Rectal smooth muscle tissue (tissue), 1 donor: ENCODE results near the gene AMIGO1.
A peak's percentile ranks its signal among the peaks of the same experiment; 100 is the strongest.

Experiments used
- H3K27ac ChIP-seq: one replicate; pipeline ENCODE4 v1.7.0; 2013; ENCODE audit warnings: low read depth, low read length, inconsistent platforms
- H3K27me3 ChIP-seq: one replicate; pipeline ENCODE4 v1.7.0; 2013; ENCODE audit warnings: low read length; ENCODE audit not compliant: control insufficient read depth, insufficient read depth
- H3K36me3 ChIP-seq: one replicate; pipeline ENCODE4 v1.7.0; 2013; ENCODE audit warnings: low read length; ENCODE audit not compliant: control insufficient read depth, insufficient read depth
- H3K4me1 ChIP-seq: one replicate; pipeline ENCODE4 v1.7.0; 2013; ENCODE audit warnings: low read length; ENCODE audit not compliant: control insufficient read depth, insufficient read depth
- H3K4me3 ChIP-seq: one replicate; pipeline ENCODE4 v1.7.0; 2013; ENCODE audit warnings: low read length
- H3K9ac ChIP-seq: one replicate; pipeline ENCODE4 v1.7.0; 2013; ENCODE audit warnings: low read length

AMIGO1 gene

DNA sequence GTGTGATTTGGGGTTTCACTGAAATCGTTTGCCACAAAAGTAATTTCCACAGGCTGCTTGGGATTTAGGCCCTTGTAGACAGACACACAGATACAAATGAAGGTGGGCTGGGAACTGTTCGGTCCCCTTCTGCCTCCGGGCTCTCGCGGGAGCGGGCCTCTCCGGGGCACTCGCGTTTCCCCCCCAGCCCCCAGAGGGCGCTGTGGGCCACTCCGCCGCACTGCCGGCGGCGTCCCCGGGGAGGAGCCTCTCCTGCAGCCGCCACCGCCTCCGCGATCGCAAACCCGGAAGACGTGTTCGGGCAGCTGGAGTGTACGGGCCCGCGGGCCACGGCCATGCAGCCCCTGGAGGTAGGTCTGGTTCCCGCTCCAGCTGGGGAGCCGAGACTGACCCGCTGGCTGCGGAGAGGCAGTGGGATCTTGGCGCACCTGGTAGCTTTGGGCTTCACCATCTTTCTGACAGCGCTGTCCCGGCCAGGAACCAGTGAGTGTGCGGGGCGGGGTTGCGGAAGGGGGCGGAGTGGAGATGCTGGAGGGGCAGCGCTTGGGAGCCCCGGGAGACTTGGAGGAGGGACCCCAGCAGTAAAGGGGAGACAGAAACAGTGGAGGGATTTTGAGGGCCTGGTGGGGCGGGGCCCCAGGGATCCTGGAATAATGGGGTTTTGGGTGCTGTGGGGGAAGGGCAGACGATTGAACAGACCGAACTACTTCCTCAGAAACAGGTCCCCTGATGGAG lies 15.6 kb downstream of the AMIGO1 start, which contains the start of gene CYB561D1:
TSS of gene CYB561D1 (plus strand) at position 290 of the 735 bp plus-strand sequence. CDS start at position 336, 46 bp downstream.
- Histone ChIP-seq H3K36me3 (peaks cover 10% of the 10 kb centered on the region), H3K27me3 (no peaks in the 10 kb centered on the region), H3K9ac (no peak within 1 kb of the TSS), H3K4me1 (peaks cover 6% of the 10 kb centered on the region), H3K27ac (peak within 1 kb of the TSS; percentile 57), H3K4me3 (peak within 1 kb of the TSS; percentile 84)

DNA sequence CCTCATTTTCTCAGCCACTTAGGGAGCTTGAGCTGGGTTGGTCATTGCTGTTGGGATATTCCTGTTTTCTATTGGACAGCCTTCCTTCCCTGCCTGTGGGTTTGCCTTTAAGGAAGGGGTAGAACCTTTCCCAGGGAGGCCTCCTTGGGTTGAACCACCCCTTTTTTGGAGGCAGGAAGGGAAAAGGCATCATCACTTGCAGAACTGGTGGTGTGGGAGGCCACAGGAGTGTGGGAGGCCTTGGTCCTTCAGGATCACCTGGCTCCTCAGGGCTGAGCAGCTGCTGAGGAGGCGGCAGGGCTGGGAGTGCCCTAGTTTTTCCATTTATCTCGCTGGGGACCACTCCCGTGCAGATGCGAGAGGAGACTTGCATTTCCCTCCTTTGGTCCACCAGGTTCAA lies 16.3 kb downstream of the AMIGO1 start:
- H3K4me3 ChIP-seq: no peak overlapping the region
- H3K27me3 ChIP-seq: no peaks in the 10 kb centered on the region
- peak overlapping the region; percentile 57 for H3K27ac ChIP-seq
- no peak overlapping the region for H3K9ac ChIP-seq
- peaks cover 6% of the 10 kb centered on the region for H3K4me1 ChIP-seq
- H3K36me3 ChIP-seq: peaks cover 10% of the 10 kb centered on the region

DNA sequence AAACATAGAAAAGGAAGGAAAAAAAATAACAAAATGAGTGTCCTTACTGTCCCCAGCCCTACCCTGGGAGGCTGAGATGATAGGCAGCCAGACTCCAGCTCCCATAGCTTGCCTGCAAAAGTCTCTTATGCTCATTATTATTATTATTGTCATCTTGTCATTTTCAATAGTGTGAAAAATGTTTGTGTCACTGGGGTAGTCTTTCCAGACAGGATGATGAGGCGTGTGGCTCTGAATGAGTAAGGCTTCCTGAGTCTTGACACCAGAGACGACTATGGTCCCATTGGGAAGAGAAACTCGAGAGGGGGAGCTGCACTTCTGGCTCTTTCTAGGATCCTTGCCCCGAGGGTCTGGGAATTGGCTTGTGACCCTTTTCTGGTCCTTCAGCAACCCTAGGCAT lies 16.7 kb downstream of the AMIGO1 start:
- no peak overlapping the region for H3K9ac ChIP-seq
- peaks cover 10% of the 10 kb centered on the region for H3K36me3 ChIP-seq
- no peak overlapping the region for H3K4me3 ChIP-seq
- peaks cover 6% of the 10 kb centered on the region for H3K4me1 ChIP-seq
- H3K27me3 ChIP-seq: no peaks in the 10 kb centered on the region
- H3K27ac ChIP-seq: no peak overlapping the region

DNA sequence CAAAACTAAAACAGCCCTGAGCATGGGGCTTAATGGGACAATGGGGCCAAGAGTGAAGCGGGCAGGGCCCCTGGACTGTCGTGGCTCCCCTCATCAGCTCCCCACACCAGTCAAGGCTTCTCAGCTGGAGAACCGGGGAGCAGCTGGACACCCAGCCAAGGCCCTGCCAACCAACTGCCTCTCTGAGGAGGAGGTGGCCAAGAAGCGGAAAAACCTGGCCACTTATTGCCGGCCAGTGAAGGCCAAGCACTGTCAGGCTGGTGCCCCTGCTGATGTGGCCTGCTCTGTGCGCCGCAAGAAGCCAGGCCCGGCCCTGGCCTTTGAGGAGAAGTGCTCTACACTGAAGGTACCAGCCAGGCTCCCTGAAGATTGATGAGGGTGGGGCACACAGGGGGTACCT lies 18.2 kb downstream of the AMIGO1 start:
- H3K4me3 ChIP-seq: no peak overlapping the region
- H3K27me3 ChIP-seq: no peaks in the 10 kb centered on the region
- no peak overlapping the region for H3K9ac ChIP-seq
- H3K4me1 ChIP-seq: peaks cover 6% of the 10 kb centered on the region
- no peak overlapping the region for H3K27ac ChIP-seq
- H3K36me3 ChIP-seq: peaks cover 4% of the 10 kb centered on the region

DNA sequence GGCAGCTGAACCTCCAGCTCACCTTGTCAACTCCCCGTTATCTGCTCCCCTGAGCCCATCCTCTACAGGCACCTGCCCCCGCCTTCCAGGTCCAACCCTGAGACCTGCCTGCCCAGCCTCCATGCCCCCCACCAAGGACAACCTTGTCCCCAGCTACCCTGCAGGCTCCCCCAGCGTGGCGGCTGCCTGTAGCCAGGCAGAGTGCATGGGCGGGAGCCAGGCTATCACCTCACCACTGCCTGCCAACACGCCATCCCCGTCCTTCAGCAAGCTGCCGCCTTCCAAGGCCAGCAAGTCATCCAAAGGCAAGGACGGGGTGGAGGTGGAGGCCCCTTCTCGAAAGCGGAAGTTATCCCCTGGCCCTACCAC lies 18.6 kb downstream of the AMIGO1 start:
- no peak overlapping the region for H3K27ac ChIP-seq
- H3K27me3 ChIP-seq: no peaks in the 10 kb centered on the region
- H3K9ac ChIP-seq: no peak overlapping the region
- H3K36me3 ChIP-seq: peaks cover 2% of the 10 kb centered on the region
- no peak overlapping the region for H3K4me3 ChIP-seq
- peaks cover 6% of the 10 kb centered on the region for H3K4me1 ChIP-seq

DNA sequence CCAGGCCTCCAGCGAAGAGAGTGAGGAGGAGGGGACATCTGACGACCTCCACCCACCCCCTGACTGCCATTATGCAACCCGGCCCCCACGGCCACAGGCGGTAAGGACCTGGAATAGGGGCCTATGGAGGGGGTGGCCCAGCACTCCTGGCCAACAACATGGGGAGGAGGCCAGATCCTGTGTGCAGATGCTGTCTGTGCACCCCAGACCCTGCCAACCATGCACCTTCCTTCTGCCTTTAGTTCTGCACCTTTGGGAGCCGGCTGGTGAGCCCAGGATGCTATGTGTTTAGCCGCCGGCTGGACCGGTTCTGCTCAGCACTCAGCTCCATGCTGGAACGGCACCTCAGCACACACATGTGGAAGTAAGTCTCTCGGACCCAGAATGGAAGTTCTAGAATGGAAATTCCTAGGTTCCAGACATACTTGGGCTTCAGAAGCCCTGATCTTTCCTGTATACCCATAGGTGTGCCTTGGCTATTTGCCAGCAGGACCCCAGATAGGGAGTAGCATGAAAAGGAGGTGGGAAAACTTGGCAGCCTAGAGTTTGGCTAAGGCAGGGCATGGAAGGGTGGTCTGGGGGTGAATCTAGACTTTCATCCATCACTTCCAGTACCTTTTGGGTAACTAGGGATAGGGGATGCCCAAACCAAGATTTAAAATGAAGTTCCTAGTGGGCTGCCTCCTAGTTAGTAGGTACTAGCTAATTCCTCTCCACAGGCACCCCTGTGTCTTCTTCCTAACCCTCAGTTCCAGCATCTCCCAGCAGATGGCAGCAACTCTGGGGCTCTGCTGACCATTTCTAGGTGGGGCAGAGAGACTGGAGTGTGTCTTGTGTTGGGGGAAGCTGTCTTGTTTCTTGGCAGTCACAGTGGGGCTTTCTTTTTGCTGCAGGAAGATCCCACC lies 19.2 kb downstream of the AMIGO1 start:
- Histone ChIP-seq H3K4me1 (peaks cover 6% of the 10 kb centered on the region), H3K27ac (no peak overlapping the region), H3K9ac (no peak overlapping the region), H3K36me3 (no peaks in the 10 kb centered on the region), H3K4me3 (no peak overlapping the region), H3K27me3 (no peaks in the 10 kb centered on the region)

DNA sequence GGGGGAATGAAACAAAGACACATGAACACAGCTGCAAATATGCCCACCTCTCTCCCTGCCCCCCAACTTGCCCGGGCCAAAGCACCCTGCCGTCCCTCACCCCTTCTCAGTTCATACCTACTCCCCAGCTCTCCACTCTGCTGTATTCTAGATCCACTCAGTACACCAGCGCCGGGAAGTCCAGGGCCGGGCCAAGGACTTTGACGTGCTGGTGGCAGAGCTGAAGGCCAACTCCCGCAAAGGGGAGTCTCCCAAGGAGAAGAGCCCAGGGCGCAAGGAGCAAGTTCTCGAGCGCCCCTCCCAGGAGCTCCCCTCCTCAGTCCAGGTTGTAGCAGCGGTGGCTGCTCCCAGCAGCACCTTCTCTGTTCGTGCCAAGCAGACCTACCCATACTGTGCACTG lies 20.8 kb downstream of the AMIGO1 start:
- H3K27ac ChIP-seq: no peak overlapping the region
- no peak overlapping the region for H3K9ac ChIP-seq
- peaks cover 9% of the 10 kb centered on the region for H3K4me1 ChIP-seq
- H3K4me3 ChIP-seq: no peak overlapping the region
- no peaks in the 10 kb centered on the region for H3K36me3 ChIP-seq
- no peaks in the 10 kb centered on the region for H3K27me3 ChIP-seq

DNA sequence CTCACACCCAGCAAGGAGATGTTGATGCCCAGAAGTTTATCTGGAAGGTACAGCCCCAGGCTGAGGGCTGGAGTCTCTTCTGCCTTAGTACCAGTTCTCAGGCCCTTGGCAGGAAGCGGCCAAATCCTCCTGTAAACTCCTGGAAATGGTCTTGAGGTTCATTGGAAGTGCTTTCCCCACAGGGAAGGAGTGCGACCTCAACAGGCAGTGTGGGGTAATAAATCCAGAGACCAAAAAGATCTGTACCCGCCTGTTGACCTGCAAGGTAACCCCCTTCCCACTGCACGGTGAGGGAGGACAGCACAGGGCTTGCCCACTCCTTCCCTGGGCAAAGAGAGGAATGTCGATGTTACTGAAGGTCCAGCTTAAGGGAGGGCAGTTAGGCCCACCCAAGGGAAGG lies 21.3 kb downstream of the AMIGO1 start:
- H3K36me3 ChIP-seq: no peaks in the 10 kb centered on the region
- H3K4me3 ChIP-seq: no peak overlapping the region
- no peak overlapping the region for H3K9ac ChIP-seq
- peaks cover 6% of the 10 kb centered on the region for H3K4me1 ChIP-seq
- H3K27ac ChIP-seq: no peak overlapping the region
- H3K27me3 ChIP-seq: no peaks in the 10 kb centered on the region

DNA sequence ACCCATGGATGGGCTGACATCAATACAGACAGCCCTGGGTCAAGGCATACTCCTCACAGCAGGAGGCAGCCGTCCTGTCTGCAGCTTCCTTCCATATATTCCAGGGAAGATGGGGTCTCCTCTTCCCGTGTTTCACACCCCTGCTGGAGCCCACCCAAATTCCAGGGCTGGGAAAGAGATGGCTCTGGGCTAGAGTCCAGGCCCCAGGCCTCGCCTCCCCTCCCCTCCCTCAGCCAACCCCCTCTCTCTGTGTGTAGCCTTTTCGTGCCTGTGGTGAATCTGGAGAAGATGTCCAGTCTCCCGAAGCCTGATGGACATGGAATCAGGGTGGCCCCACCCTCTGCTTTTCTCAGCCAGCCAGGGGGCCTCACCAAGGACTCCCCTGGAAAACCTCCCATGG lies 22.3 kb downstream of the AMIGO1 start:
- H3K4me3 ChIP-seq: no peak overlapping the region
- H3K9ac ChIP-seq: no peak overlapping the region
- no peak overlapping the region for H3K27ac ChIP-seq
- no peaks in the 10 kb centered on the region for H3K27me3 ChIP-seq
- H3K36me3 ChIP-seq: no peaks in the 10 kb centered on the region
- peaks cover 9% of the 10 kb centered on the region for H3K4me1 ChIP-seq

DNA sequence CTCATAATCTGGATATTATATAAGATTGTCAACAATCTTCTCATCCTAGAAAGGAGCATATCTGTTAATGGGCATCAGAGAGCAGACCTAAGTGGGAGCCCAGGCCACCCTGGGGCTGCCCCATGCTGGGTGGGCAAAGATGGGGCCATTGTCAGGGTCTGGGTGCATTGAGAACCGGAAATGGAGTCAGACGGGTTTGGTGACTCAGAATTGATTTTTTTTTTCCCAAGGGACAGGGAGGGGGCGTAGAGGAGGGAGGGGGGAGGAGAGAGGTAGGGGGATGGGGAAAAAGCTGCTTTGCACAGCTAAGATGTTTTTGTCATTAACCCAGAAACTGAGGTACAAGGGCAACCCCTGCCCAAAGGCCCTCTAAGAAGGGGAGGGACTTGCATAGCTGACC lies 24.5 kb downstream of the AMIGO1 start:
- Histone ChIP-seq H3K4me1 (peaks cover 9% of the 10 kb centered on the region), H3K9ac (no peak overlapping the region), H3K36me3 (no peaks in the 10 kb centered on the region), H3K27ac (no peak overlapping the region), H3K4me3 (peak overlapping the region; percentile 93), H3K27me3 (no peaks in the 10 kb centered on the region)

DNA sequence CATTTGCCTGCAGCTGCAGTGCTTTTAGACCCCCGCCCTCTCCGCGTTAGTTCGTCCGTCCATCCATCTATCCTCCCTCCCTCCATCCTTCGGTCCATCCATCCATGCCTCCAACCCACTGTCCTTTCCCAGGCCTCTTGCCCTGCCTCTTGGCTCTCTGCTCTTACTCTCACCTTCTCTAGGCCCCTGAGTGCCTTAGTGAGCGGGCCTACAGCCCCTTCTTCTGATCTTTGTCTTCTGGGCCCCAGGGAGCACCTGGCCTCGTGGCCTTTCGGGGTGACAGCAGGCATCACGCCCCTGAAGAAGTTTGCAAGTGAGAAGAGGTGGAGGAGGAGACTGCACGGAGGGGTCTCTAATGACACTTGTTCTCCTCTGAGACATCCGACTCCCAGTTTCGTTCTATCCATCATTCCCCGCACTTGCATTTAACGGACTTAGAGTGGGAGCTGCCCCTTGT lies 25.0 kb downstream of the AMIGO1 start:
- H3K4me3 ChIP-seq: peak overlapping the region; percentile 93
- peak overlapping the region; percentile 3 for H3K9ac ChIP-seq
- H3K36me3 ChIP-seq: no peaks in the 10 kb centered on the region
- no peak overlapping the region for H3K27ac ChIP-seq
- H3K27me3 ChIP-seq: no peaks in the 10 kb centered on the region
- H3K4me1 ChIP-seq: peaks cover 9% of the 10 kb centered on the region

DNA sequence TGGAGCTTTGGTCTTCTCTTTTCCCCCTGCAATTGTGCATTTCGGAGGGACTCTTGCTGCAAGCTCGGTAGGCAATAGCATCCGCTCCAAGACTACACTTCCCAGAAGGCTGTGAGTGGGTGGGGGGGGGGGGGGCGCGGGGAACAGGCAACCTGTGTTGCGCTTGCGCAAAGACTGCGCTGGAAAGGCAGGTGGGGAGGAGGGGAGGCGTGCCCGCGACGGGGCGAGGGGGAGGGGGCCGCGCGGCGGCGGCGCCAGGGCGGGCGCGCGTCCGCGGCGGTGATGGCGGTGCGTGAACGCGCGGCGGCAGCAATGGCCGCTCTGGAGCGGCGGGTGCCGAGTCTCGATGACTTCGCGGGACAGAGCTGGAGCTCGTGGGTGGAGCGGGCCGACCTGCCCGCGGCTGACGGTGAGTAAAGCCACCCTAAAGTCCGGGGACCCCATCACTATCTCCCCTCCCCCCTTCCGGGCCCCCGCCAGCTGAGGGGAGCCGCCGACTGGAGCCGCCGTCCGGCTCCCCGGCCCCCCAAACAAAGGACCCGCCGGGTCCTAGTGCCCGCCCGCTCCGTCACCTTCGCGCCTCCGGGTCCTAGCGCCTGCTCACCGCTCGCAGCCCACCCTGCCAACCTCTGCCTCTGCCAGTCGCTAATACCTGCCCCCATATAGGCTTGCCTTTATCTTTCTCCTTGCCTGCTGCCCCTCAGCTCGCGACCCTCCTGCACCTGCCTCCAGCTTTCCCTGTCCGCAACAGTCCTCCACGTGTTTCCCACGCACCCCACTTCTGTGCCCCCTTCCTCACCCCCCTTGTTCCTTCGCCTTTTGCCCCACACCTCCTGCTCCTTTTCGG lies 25.6 kb downstream of the AMIGO1 start, which contains the start of gene ATXN7L2:
TSS of gene ATXN7L2 (plus strand) at position 234 of the 847 bp plus-strand sequence. CDS start at position 283, 49 bp downstream.
- no peaks in the 10 kb centered on the region for H3K36me3 ChIP-seq
- peak within 1 kb of the TSS; percentile 93 for H3K4me3 ChIP-seq
- H3K27ac ChIP-seq: peak within 1 kb of the TSS; percentile 96
- H3K4me1 ChIP-seq: peaks cover 9% of the 10 kb centered on the region
- H3K9ac ChIP-seq: peak within 1 kb of the TSS; percentile 71
- H3K27me3 ChIP-seq: no peaks in the 10 kb centered on the region
